DMS114 treated with DMSO at 0.1 percent for 48 hours (cell line): ENCODE measurements around the gene SCAANT1.

ENCODE experiments used
- DNase-seq: peaks from one replicate; lab custom pipeline; 2025; ENCODE audit not compliant: unreplicated experiment; lab: John Stamatoyannopoulos, UW

SCAANT1 gene

DNA sequence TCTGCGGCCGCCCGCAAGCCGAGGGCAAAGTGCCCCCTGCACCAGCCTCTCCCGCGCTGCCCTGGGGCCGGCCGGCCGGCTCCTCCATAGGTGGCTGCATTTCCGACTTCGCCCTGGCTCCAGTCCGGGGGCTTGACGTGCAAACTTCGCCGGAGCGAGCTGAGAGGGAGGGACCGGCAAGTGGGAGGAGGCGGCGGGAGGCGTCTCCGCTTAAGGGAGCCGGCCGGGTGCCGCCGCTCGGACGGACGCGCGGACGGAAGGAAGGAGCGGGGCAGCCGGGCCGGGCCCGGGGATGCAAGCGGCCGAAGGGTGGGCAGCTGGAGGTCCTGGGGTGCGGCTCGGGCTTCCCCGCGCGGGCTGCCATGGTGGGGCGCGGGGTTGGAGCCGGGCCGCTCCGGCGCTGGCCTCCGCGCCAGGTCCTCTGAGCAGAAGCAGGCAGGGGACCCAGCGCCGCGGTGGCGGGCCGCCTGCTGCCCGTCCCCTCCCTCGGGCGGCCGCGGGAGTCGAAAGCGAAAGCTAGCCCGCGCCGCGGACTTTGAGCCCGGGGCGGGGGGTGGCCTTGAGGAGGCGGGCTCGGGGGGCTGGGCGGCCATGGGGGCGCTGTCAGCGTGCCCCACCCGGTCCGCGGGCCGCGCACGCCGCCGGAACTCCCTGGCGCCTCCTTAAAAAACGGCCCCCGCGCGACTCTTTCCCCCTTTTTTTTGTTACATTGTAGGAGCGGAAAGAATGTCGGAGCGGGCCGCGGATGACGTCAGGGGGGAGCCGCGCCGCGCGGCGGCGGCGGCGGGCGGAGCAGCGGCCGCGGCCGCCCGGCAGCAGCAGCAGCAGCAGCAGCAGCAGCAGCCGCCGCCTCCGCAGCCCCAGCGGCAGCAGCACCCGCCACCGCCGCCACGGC is at the start of gene SCAANT1:
SCAANT1 (minus strand) TSS at position 511 of the 895 bp plus-strand sequence.
- peak; percentile 36 for DNase-seq

DNA sequence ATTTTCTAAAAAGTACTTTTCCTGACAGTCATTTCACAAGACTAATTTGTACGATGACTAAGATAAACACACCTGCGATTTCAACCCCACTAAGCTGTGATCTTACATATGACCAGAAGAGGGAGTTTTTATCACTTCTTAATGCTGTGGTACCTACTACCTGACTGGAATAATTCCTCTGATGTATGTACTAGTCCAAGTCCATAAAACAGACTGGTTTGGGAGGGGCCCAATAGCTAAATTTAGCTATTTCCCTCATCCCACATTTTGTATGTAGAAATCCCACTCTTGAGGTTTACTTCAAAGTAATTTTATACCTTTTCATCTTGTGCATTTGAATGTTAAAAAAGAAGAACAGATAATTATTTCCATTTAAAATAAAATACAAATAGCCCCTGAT is 49.7 kb upstream of the SCAANT1 start:
- no peak for DNase-seq

DNA sequence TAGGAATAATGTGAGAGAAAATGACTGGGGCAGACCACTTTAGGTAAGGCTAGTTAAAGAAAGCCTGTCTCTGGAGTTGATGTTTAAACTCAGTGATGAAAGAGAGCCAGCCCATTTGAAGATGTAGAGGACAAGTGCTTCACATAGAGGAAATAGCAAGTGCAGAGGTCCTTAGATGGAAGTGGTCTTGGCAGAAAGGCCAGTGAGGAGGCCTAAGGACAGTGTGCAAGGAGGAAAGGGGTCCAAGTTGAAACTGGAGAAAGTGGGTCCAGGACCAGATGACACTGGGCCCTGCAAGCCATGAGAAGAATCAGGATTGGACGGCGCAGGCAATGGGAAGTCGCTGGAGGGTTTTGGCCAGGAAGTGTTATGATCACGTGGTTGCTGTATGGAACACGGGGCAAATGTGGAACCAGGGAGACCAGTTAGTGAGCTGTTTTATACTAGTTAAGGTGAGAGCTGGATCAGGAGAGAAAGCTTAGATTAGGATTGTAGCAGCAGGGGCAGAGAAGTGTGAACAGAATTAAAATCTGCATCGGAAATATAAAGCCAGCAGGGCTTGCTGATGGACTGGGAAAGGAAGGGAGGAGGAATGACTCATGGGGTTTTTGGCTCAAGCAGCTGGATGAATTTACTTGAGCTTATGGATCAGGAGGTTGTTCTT is 48.0 kb upstream of the SCAANT1 start:
- no peak for DNase-seq

DNA sequence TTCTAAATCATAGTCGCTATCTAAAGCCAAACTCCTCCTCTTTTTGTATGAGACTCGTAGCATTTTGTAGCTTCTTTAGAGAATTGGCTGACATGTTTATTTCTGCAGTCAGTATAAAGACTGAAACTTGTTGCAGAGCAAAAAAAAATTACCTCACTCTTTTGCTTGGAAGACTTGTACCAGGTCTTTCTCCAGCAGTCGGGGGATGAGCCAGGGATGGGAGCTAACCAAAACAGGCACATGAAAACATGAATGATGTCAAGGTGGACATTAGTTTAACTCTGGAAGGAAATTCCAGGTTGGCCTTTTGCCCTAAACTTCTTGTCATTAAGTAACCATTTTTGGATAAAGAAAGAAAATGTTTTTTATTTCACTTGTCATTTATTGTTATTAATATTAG is 47.0 kb upstream of the SCAANT1 start:
- no peak for DNase-seq

DNA sequence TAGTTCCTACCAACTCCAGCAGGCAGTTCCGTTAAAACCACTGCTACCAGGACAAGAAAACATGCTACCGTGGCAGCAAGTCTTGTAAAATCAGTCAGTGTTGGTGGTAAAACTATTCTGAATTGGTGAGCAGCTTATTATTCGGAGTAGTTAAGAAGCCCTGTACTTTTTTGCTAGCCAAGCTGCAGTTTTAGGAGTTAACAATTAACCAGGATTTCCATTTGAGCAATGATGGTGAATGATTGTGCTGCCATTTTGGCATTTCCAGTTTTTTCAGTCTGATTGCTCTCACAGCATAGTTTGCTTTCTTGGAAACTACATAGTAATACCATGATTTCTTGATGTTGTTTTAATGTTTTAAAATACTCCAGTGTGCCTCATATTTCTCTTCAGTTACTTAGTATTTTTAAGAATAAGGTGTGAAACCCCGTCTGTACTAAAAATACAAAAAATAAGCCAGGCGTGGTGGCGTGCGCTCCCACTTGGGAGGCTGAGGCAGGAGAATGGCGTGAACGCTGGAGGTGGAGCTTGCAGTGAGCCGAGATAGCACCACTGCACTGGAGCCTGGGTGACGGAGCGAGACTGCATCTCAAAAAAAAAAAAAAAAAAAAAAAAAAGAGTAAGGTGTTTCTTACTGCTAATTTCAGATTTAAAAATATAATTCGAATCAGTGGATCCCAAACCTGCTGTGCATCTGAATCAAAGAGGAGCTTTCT is 43.8 kb upstream of the SCAANT1 start:
- DNase-seq = no peak

DNA sequence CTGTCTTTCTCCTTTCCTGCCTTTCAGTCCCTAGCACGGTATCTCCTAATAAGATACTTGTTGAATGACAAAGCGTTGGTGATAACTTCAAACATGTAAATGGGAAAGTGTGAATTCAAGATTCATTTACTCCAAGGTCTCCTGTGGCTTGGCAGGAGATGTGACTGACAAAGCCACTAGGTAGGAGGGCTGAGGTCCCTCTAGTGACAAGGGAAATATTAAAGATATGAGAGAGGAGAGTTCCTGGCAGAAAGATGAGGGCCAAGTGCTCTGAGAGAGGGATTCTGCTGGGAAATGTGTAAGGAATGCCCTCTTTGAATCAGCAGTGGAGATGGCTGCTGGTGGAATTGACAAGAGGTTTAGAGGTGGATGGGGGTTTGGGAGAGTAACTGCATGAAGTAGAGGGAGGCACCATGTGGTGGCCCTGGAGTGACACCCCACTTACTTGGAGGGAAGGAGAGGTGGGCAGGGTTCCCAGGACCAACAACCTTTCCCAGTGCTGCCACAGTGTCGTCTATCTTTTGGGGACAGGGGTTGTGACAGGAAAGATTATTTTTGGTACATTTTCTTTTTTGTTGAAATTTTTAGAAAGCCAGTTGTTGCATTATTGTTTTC is 43.0 kb upstream of the SCAANT1 start:
- no peak for DNase-seq

DNA sequence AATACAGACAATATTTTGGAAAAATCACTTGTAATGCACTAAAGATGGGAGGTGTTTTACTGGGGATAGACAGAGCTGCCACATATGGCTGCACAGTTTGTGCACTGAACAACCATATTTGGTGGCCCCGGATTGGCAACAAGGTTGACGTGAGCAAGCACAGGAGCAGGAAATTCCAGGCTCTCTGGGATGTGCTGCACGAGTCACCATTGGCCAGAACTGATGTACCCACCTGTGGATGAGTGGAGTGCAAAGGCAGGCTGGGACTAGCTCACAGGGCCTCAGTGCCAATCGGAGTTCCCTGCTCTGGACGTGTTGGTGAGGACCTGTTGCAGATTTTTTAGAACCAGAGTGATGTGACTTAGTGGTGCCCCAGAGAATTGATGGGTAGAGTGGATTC is 42.0 kb upstream of the SCAANT1 start:
- DNase-seq = no peak

DNA sequence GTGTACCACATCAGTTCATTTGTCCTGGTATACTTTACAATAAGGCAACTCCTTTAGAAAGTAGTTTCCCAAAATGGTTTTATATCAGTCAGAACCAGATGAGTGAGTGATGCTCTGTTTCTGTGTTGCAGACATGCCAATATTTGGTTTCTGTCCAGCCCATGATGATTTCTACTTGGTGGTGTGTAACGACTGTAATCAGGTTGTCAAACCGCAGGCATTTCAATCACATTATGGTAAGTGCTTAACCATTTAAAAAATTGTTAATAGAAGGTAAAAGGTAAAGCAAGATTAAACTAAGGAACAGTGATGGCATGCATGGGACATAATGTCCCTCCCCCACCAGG is 40.0 kb upstream of the SCAANT1 start:
- DNase-seq = no peak

DNA sequence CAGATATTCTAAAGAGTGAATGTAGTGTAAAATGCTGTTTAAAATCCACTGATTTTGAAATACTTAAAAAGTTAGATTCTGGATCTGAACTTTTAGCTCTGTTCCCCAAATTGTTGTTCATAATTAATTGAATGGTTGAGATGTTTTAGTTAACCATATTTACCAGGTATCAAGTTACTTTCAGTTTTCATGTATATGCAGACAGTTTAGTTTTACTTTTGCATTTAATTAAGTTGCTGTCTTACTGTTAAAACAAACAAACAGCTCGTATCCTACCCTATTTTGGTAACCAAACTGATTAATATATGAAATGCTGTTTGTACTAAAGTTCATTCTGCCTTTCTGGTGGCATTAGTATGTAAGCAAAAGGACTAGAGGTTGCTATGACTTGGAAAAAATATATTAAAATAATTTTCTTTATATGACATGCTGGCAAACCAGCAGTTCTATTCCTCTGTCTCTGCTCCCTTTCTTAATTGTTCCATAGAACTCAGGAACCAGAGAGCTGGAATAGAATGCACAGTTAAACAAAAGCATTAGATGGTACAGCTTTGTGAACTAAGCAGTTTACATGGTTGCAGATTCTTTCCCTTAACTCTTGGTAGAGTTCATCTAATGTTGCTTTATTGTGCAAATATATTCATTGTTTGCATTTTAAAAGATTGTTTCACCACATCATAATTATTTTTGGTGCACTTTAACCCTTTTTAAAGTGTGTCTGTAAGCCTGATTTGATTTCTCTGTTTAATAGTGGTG is 39.5 kb upstream of the SCAANT1 start:
- no peak for DNase-seq

DNA sequence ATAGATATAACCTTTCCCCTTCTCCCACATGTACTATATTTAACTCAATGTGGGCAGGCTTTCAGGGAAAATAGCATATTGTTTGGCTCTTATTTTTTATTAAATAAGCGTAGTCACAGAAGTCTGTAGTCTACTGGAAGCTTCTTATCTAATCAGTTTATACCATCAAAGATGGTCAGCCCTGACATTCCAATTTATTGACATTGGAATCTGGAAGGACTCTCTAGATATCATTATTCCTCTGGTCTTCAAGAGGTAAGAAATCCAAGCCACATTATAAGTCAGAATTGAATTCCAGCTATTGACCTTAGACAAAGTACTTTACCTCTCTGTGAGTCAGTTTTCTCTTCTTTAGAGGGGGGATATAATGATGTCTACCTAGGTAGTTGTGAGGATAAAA is 38.5 kb upstream of the SCAANT1 start:
- DNase-seq = no peak

DNA sequence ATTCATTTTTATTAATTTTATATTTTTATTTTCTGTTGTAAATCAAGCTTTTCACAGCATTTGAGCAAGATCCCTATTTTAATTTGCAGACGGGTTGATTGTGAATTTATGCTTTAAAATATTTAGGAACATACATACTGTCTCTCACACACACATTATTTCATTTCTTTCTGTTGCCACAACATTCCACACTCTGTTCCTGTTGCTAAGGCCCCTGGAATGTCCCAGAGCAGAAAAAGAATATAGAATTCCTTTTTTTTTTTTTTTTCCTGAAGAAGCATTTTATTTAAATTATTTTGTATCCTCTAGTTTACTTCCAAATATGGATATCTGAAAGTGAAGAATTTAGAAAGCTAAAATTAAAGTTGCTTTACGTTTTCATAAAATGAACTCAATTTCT is 36.8 kb upstream of the SCAANT1 start:
- no peak for DNase-seq

DNA sequence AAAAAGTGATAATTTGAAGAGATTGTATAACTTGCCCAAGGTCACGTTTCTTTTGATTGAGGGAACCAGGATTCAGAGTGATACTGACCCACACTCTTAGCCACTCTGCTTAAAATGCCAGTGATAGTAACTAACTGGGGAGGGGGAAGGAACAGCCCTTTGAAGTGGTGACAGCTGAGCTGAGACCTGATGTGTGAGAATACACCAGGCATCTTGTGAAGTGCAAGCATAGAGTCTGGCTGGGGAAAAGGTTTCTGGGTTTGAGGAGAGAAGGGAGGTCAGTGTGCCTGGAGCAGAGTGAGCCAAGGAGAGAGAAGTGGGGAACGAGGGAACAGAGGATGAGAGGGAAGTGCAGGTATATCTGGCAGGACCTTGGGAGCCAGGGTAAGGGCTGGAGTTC is 35.4 kb upstream of the SCAANT1 start:
- DNase-seq = no peak

DNA sequence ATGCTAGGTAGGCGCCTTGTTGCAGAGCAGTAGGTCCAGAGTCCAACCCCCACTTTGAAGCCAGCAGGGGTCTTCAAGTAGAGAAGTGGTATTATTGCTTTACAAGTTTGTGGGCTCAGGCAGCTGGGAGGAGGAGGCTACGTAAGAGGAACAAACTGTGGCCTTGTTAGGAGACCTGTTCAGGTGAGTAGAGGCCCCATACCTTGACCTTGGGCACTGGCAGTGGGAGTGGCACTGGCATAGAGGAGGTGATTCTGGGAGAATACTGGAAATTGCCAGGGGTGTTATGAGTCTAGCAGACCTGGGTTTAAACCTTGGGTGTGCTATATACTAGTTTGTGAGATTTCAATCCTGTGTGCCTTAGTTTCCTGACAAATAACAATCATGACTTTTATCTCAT is 34.6 kb upstream of the SCAANT1 start:
- DNase-seq = no peak

DNA sequence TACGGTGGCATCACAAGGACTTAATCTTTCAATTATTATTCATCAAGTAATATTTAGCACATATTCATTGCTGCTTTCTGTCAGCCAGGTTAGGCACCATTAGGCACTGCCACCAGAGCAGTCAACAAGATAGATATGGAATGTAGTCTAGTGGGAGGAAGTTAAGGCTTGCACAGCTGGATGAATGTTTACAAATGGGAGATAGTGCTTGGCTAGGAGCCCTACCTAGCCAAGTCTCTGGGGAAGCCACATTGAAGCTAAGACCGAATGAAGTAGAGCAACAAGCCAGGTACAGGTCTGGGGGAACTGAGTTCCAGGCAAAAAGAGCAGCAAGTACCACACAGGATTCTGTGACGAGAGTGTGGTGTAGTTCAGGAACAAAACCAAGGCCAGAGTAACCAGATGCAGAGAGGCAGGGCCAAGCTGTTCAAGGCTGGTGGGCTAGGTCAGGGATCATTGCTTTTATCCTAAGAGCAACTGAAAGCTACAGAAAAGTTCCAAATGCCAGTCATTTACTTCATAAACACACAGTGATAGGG is 33.4 kb upstream of the SCAANT1 start:
- DNase-seq = no peak

DNA sequence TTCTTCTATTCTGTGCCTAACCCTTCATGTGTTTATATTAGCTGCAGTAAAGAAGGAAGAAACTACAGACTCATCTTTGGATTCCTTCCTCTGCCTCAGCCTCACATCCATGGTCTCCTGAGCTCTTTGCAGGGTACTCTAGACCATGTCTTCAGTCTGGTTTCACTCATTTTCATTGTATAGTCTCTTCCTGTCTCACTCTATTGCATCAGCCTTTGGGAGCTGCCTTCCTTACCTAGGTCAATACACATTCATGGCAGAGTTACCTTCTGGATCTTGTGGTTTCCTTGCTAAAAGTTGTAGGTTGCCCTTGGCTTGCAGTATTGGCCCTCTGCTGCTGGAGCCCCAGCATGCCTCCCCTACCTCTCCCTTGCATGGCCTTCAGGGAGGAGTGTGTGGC is 31.5 kb upstream of the SCAANT1 start:
- no peak for DNase-seq

DNA sequence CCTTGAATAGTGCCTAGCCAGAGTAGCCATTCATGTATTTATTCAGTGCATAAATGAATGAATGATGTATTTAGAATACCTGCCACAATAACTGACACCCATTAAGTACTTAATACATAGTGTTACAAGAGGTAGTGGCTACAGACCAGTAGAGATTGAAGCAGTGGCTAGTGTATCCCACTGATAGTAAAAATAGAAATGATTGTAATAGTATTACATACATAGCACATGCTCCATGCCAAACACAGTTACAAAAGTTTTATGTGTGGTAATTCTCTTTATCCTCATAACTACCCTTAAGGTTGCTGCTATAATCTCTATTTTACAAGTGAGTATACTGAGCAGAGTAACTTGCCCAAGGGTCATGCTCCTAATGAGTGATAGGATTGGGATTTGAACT is 30.3 kb upstream of the SCAANT1 start:
- DNase-seq = no peak

DNA sequence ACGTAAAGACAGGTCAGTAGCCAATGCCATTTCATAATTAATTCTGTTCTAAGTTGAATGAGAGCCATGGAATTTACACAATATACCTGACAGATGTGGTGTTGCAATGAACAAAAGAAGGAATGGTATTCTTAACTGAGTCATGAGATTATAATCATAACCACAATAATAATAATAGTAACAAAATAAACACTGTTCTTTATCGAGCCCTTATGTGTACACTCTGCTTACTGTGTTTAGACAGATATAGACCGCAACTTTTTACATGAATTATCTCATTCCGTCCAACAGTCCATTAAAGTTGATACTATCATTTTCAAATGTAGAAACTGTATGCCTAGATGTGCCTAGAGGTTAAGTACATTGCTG is 28.2 kb upstream of the SCAANT1 start:
- DNase-seq = no peak

DNA sequence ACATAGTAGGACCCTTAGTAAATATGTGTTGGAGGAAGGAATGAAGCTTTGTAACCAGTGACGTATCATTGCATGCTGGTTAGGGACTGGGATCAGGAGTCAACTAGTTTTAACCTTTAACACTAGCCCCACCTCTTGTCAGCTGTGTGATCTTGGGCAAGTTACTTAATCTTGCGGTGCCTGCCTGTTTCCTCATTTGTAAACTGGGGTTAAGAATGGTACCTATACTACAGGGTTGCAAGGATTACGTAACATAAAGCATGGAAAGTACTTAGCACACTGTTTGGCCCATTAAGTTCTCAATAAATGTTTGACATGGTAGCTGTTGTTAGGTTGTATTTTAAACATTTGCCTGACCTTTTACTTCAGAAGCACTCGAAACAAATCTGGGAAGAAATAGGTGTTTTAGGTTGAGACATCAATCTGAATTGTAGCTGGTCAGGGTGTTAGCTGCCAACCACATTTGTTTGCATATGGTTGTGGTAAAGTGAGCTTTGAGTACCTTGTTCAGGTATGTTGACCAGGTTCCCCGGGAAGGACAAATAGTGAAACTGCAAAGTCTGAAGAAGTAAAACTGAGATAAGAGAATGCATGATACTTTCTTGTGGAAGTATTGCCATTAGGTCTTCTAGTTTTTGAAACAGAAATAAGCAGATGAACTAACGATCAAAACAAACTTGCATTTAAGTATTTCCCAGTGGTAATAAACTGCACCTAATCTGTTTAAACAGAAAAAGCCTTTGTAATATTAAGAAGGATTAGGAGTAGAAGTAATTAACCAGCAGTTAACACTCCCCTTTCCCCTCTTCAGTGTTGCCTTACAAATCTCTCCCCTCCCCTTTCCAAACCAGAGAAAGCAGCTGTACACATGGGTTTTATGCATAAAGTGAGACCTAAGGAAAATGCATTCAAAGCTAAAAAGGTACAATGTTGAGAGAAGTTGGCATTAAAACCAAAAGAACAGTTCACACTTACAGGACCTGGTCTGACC is 25.8 kb upstream of the SCAANT1 start:
- DNase-seq = no peak

DNA sequence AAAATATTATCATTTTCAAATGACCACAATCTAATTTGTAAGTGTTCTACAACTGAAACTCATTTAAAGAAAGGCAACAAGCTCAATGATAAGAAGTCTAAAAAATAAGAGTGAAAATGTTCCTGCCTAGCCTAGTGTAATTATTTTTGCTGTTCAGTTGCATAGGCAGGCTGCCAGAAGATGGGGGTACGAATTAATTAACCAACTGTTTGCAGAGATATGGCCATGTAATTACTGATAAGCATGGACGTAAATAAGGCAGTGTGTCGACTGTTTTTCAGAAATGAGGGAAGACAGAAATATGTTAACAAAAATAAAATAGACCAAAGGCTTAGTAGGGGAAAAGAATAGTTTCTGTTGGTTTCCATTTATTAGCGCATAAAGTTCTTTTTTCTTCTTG is 24.7 kb upstream of the SCAANT1 start:
- no peak for DNase-seq
